GM21529 (cell line): ENCODE measurements around the gene CRYBA2.

ENCODE experiments used
- ATAC-seq: cut with Tn5 transposase; IDR thresholded peaks from one replicate; pipeline ENCODE4 v1.9.1; 2021; ENCODE audit not compliant: unreplicated experiment

Gene CRYBA2

DNA sequence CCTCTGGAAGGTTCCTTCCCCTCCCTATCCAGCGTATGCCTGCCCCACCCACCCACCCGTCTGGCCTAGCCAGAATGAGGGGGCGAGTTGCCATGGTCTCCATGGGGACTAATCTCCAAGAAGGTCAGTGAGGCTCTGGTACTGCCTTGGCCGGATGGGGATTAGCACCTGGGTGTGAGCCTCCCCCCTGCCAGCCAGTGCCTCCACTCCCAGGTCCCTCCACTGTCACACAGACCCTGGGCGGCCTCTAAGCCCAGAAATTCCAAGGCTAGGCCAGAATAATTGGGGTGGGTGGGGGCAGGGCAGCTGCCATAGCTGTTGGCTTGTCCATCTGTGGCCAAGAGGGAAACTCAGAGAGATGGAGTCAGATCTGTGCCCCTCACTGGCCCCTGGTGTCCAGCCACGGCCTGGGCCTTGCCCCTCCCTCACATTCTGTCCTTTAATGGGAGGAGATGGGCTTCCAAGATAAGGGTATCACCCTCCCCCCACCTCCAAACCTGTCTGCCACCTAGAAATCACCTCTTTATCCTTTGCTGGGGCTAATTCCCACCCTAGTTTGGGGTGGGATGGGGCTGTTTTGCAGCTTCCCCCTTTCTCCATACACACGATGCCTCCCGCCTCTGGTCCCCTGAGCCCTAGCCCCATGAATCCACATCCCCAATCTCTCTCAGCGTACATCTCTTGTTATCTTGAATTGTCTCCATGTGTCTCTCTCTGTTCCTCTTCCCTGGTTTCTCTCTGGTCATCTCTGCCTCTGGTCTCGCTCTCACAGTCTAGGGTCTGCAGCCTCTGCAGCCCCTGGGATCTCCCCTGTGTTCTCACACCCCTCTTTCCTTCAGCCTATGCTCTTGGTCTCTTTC is 6.0 kb upstream of the CRYBA2 start:
- ATAC-seq = no peak

- ATAC-seq = no peak
Measured at GRCh38 chr2:218998414-218999002, 5.3 kb upstream of the CRYBA2 start.

DNA sequence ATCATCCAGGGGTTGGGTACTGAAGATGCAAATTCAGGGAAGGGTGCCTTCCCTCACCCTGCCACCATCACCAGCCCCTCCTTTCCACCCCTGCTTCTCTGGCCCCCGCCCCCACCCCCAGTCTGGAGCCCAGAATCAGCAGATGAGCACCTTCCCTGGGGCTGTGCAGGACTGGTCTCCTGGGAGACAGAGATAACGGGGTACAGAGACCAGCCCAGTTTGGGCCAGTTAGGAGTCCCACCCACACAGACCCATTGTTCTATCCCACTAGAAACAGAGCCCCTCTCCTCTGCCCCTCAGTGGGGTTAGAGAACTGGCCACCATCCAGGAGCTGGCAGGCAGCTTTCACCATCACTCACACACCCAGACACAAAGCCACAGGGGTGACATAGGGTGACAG is 4.5 kb upstream of the CRYBA2 start:
- ATAC-seq = no peak

DNA sequence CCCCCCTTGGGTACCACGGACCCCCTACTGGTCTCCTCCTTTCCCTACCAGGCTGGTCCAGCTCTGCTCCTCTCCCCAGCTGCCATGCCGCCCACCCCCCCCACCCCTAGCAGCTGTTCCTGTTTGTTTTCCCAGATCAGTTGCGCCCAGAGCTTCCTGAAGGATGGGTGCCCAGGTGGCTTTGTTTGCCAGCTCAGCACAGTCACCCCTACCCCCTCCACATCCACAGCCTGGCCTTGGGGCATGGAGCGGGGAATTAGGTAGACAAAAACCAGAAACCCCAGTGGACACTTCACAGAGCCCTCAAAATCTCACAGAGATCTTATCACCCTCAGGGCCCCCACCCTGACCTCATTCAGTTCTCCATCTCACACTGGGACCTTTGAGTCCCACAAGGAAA is 3.7 kb upstream of the CRYBA2 start:
- ATAC-seq = no peak

DNA sequence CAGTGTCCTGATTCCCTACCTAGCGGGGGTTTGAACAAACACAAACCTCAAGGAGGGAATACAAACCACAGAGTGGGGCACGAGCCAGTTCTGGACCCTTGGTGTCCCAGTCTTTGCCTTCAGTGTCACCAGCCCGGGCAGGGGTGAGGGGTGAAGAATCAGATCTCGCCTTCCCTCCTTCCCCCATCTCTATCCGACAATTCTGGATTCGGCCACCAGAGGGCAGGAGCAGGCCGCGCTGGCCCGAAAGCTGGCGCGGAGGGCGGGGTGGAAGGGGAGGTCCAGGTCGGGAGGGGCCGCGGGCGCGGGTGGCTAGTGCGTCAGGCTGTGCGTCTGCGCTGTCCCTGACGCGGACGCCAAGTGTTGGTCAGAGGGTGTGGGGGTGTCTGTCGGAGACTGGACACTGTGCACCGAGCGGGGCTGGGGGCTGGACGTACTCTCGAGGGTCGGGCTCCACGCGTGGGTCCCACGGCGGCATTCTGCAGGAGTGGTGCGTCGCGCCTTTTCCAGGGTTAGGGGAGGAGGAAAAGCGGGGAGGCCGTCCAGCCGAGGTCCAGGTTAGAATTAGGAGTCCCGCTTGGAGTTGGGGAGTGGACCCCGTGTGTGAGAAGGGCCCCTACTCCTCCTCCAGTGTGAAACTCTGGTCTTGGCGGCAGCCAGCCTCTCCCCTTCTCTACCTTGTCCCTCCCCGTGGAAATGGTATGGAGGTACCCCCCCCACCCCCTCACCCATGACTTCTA is 2.9 kb upstream of the CRYBA2 start:
- ATAC-seq = peak; percentile 68

- ATAC-seq = no peak
Measured at GRCh38 chr2:218995561-218995960, 2.3 kb upstream of the CRYBA2 start.

DNA sequence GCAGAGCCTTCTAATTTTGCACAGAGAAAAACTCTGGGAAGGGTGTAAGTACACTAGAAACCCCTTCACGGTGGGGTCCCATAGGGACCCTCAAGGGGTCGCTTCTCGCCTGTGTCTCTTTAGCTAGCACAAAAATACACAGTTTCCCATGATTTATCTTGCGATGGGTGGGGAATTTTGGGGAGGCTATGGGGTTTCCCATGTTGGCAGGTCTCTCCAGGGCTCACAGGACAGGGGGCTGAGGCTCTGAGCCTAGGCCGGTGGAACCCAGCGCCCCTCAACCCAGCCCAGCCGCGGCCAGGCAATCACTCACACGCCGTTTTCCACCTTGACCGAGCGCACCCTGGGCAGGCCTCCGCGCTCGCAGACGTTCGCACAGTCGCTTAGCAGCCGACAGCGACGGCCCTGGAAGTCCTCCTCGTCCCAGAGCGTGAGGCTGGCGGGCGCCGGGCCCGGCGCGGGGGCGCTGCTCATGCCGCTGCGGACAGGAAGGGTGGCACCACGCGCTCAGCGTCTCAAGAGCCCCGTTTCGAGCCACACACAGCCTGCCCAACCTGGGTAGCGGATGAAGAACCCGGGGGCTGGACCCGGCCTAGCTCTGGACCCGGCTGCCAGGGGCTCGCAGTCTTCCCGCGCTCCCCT is 398 bp downstream of the CRYBA2 start:
- ATAC-seq = no peak

DNA sequence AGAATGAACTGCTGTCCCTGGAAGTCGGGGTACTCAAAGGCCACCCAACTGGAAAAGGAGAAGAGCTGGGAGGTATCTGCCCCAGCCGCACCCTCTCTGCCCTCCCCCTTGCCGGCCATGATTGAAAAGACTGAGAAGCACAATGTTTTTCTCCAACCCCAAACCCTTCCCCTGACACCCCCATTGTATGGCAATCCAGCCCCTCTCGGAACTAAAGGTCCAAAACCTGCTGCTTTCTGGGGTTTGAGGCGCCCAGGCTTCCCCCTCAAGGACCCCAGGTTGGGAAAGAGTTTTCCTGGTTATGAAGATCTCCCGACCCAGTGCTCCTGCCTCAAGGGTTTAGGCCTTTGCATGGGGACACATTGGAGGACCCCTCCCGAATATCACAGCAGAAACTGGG is 1.0 kb downstream of the CRYBA2 start:
- ATAC-seq = no peak

GRCh38 chr2:218991674-218992168 is 1.5 kb downstream of the CRYBA2 start:
- ATAC-seq = no peak

GRCh38 chr2:218990612-218991011 is 2.6 kb downstream of the CRYBA2 start:
- no peak for ATAC-seq

DNA sequence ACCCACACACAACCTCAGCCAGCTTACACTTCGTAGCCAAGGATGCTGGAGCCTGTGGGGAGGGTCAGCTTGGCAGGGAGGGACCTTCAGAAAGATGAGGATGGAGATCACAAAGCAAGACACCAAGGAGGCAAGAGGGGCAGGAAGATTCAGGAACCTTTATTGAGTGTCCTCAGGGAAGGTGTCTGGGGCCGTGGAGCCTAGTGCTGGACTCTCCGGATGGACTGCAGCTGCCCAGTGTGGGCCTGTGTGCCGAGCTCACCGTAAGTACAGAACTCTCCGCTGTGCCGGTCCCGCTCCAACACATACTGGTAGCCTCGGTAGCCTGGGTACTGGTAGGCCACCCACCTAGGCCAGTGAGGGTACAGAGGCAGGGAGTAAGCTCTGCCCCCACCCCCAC is 3.2 kb downstream of the CRYBA2 start:
- ATAC-seq = no peak

DNA sequence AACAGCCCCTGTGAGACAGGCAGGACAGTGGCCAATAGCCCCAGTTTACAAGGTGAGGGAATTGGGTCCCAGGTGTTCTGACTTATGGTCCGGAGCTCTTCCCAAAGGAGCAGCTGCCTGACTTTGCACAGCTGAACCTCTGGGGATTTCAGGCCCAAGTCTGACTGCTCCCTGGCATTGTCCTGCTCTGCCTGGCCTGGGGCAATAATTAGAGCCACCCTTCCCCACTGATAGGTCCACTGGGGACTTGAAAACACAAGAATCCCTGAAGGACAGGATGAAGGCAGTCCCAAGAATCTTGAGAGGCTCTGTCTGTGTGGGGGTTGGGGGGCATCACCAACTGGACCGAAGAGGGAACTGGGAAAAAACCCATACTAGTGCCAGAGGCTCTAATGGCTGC is 4.6 kb downstream of the CRYBA2 start:
- ATAC-seq = no peak

DNA sequence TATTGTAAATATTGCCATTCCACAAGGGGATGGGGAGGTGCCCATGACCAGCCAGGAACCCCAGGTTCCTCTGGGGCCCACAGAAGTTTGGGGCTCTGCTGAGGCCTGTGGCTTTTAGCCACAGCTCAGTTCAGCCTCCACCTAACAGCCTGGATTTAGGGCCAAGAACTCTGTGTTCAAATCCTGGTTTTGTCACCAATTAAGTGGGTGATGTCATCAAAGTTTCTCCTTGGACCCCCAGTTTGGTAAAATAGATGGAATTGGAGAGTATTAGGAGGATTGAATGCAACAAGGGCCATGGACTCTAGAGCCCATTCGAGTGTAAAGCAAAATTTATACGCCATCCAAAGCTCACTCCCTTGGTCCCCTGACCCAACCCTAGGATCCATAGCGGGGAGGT is 5.1 kb downstream of the CRYBA2 start:
- no peak for ATAC-seq

GRCh38 chr2:218986148-218986761 is 7.0 kb downstream of the CRYBA2 start:
- ATAC-seq = no peak

- ATAC-seq = no peak
Measured at GRCh38 chr2:218985325-218986091, 7.7 kb downstream of the CRYBA2 start.

GRCh38 chr2:218985021-218985324 is 8.2 kb downstream of the CRYBA2 start, which contains the start of gene FEV:
TSS of gene FEV (minus strand) at chr2:218985184. CDS start at chr2:218985075, 109 bp downstream.
- no peak for ATAC-seq

DNA sequence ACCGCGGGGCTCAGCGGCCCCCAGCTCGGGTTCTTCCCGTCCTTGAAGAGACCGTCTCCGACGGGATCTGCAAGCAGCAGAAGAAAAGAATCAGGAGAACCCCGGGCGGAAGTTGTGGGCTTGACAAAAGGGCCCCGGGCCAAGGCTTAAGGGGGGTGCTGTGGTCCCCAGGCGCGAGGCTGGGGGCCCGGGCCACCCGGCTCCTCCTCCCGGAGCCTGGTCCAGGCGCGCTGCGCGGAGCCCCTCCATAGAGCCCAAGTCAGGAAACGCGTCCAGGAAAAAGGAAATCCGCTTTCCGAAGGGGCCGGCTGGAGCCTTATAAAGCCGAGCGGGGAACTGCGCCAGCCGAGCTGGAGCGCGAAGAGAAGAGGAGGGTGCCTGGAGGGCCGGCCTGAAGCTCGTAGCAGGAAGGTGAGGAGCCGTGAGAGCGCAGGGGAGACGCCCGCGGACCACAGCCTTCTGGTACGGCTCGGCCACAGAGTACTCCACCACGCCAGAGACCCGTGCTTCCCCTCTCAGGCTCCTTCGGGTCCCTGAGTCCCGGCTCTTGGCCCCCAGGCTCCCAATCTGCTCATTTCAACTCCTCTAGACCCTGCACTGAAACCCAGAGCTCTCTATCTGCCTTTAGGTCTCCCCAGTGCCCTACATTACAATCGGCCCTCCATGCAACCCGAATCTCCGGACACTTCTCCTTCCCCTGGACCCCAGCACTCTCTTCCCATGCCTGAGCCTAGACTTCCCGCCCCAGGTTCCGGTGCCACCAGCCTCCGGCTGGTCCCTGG is 8.8 kb downstream of the CRYBA2 start:
- no peak for ATAC-seq

- ATAC-seq = no peak
Measured at GRCh38 chr2:218983934-218984238, 9.3 kb downstream of the CRYBA2 start.

GRCh38 chr2:218983263-218983933 is 9.8 kb downstream of the CRYBA2 start:
- ATAC-seq = no peak
